Tibial artery (tissue), 4 donors: ENCODE results near the gene ROBO2.

ENCODE experiments used
- DNase-seq, 2 donors: peaks; one replicate each; pipeline ENCODE4 v3.0.0-alpha.2; 2019
- H3K27ac ChIP-seq, 2 donors: fragments of 200-600 bp; sonication (generic) in 1 of 2; 1 replicate in 1 of 2; 2 replicates in 1 of 2; pipeline ENCODE4 v1.5.1; 2018 to 2019; ENCODE audit warnings: mild to moderate bottlenecking in 1 of 2
- H3K27me3 ChIP-seq, 2 donors: fragments of 200-600 bp; sonication (generic) in 1 of 2; one replicate each; pipeline versions ENCODE4 v1.5.1 to v1.6.0; 2016 to 2019
- H3K36me3 ChIP-seq, 3 donors: fragments of 200-600 bp; sonication (generic) in 2 of 3; one replicate each; pipeline ENCODE4 v1.5.1; 2016 to 2019; ENCODE audit warnings: mild to moderate bottlenecking in 2 of 3
- H3K4me1 ChIP-seq, 4 donors: fragments of 200-600 bp; sonication (generic) in 2 of 4; 1 replicate in 3 of 4; 2 replicates in 1 of 4; pipeline ENCODE4 v1.5.1; 2016 to 2019
- H3K4me3 ChIP-seq, 2 donors: fragments of 200-600 bp; sonication (generic) in 1 of 2; 1 replicate in 1 of 2; 2 replicates in 1 of 2; pipeline ENCODE4 v1.5.1; 2018 to 2019; ENCODE audit warnings: mild to moderate bottlenecking in 2 of 2
- H3K9me3 ChIP-seq, 3 donors: fragments of 200-600 bp; sonication (generic) in 1 of 3; one replicate each; pipeline ENCODE4 v1.5.1; 2016 to 2019
- CTCF ChIP-seq, 2 experiments: fragments of 200-600 bp in 1 of 2; fragments of 450-650 bp in 1 of 2; IDR thresholded peaks; one replicate each; pipeline ENCODE4 v1.5.1; 2017 to 2019; ENCODE audit warnings: antibody characterized with exemption in 2 of 2, mild to moderate bottlenecking in 1 of 2, moderate library complexity in 1 of 2
- intact Hi-C: fragments of 100-400 bp; cut with DNase I; formaldehyde crosslinking; loops from one replicate; pipeline ENCODE4 v1.15.0; 2023; ENCODE audit warnings: low total_unique reads

The ROBO2 gene

GRCh38 chr3:77466562-77467115 lies 426.7 kb downstream of the ROBO2 start:
- H3K36me3 ChIP-seq = no peaks in the 10 kb centered on the region
- TF ChIP-seq CTCF (IDR thresholded peaks at IDR 0.05) = no peak
- no peak for DNase-seq
- no peak overlapping the region for H3K27ac ChIP-seq
- no peaks in the 10 kb centered on the region for H3K9me3 ChIP-seq
- H3K4me3 ChIP-seq = no peak overlapping the region
- peaks cover 0 to 38% (median 16%) of the 10 kb centered on the region in 4 donors for H3K4me1 ChIP-seq
- H3K27me3 ChIP-seq = no peaks in the 10 kb centered on the region
- intact Hi-C loops = no loop called here

GRCh38 chr3:77467702-77468625 lies 428.1 kb downstream of the ROBO2 start:
- Histone ChIP-seq H3K4me3 (no peak overlapping the region), H3K27me3 (no peaks in the 10 kb centered on the region), H3K9me3 (no peaks in the 10 kb centered on the region), H3K4me1 (peaks cover 0 to 38% (median 16%) of the 10 kb centered on the region in 4 donors), H3K36me3 (no peaks in the 10 kb centered on the region), H3K27ac (peak overlapping the region; percentile 8 to 25)
- TF ChIP-seq CTCF (IDR thresholded peaks at IDR 0.05) = no peak
- intact Hi-C loops = no loop called here
- DNase-seq = peak; percentile 33 to 65

- H3K36me3 ChIP-seq = no peaks in the 10 kb centered on the region
- H3K27me3 ChIP-seq = no peaks in the 10 kb centered on the region
- peaks cover 0 to 38% (median 16%) of the 10 kb centered on the region in 4 donors for H3K4me1 ChIP-seq
- H3K4me3 ChIP-seq = no peak overlapping the region
- intact Hi-C loops = no loop called here
- H3K27ac ChIP-seq = peak overlapping the region; percentile 8 to 25
- no peak for DNase-seq
- H3K9me3 ChIP-seq = no peaks in the 10 kb centered on the region
- no peak for TF ChIP-seq CTCF (IDR thresholded peaks at IDR 0.05)
Observed at GRCh38 chr3:77468626-77469020, 428.7 kb downstream of the ROBO2 start.

- H3K4me3 ChIP-seq = no peak overlapping the region
- H3K4me1 ChIP-seq = no peaks in the 10 kb centered on the region
- H3K27ac ChIP-seq = no peak overlapping the region
- H3K36me3 ChIP-seq = no peaks in the 10 kb centered on the region
- H3K27me3 ChIP-seq = no peaks in the 10 kb centered on the region
- DNase-seq = no peak
- intact Hi-C loops = no loop called here
- H3K9me3 ChIP-seq = no peaks in the 10 kb centered on the region
- TF ChIP-seq CTCF (IDR thresholded peaks at IDR 0.05) = no peak
Observed at GRCh38 chr3:77475507-77475906, 435.6 kb downstream of the ROBO2 start.

GRCh38 chr3:77479021-77479420 lies 439.1 kb downstream of the ROBO2 start:
- H3K27me3 ChIP-seq = no peaks in the 10 kb centered on the region
- intact Hi-C loops = no loop called here

More at GRCh38 chr3:77479021-77479420, 439.1 kb downstream of the ROBO2 start:
- no peak for DNase-seq
- Histone ChIP-seq H3K9me3 (no peaks in the 10 kb centered on the region), H3K4me3 (no peak overlapping the region), H3K4me1 (no peaks in the 10 kb centered on the region), H3K36me3 (no peaks in the 10 kb centered on the region), H3K27ac (no peak overlapping the region)
- TF ChIP-seq CTCF (IDR thresholded peaks at IDR 0.05) = no peak
